ENCODE measurements around the gene INPP5J. TPM values are rescaled to one million over a fixed set of nuclear protein-coding genes. Genes with fewer than 3 reads are reported as not detected.
"Not testable (repeated sequence)": the region's sequence is repeated elsewhere in the genome, so short reads cannot be mapped to it uniquely, and the experiment has no call there.

The INPP5J gene
- total and polyA plus RNA-seq, 2 experiments from 2014 or later = 3.4 to 5.6 TPM

- 61% methylated on average over 14 of the region's 14 CpGs for WGBS (ENCODE audit: low lambda C conversion rate, missing lambda C conversion rate)
Observed at GRCh38 chr22:31106731-31107177, 16.0 kb upstream of the INPP5J start.

GRCh38 chr22:31107178-31107893 lies 15.4 kb upstream of the INPP5J start, which contains the start of gene SELENOM:
SELENOM (minus strand) TSS chr22:31107568; CDS start chr22:31107505, 63 bp downstream.
- peak within 1 kb of the TSS; percentile 59 for H3K4me3 ChIP-seq
- H3K9me2 ChIP-seq (replicated peaks; ENCODE audit: insufficient read depth) = no peaks in the 10 kb centered on the region
- peak within 1 kb of the TSS; percentile 91 for H3K27ac ChIP-seq
- TF ChIP-seq EZH2 (IDR thresholded peaks at IDR 0.05; ENCODE audit: borderline replicate concordance) = no peak
- no peak for TF ChIP-seq EZH2phosphoT487 (IDR thresholded peaks at IDR 0.05; ENCODE audit: low read depth, severe bottlenecking, unreplicated experiment)
- peak; percentile 99 for TF ChIP-seq CTCF (IDR thresholded peaks at IDR 0.05; ENCODE audit: poor library complexity)
- H2AFZ ChIP-seq = peak within 1 kb of the TSS; percentile 74
- H4K20me1 ChIP-seq (ENCODE audit: insufficient read depth, poor library complexity, severe bottlenecking) = no peaks in the 10 kb centered on the region
- peak within 1 kb of the TSS; percentile 79 for H3K4me2 ChIP-seq
- DNase-seq (ENCODE audit: low spot score) = peak; percentile 98
- no peaks in the 10 kb centered on the region for H3K9me3 ChIP-seq (ENCODE audit: low read depth)
- no peaks in the 10 kb centered on the region for H3K27me3 ChIP-seq
- 8% methylated on average over 35 of the region's 67 CpGs for WGBS (ENCODE audit: low lambda C conversion rate, missing lambda C conversion rate)
- H3K79me2 ChIP-seq = no peaks in the 10 kb centered on the region
- no peaks in the 10 kb centered on the region for H3K36me3 ChIP-seq (replicated peaks; ENCODE audit: insufficient read depth, low read depth)
- peaks cover 7% of the 10 kb centered on the region for H3K4me1 ChIP-seq (ENCODE audit: insufficient read depth)

More at GRCh38 chr22:31106731-31107177, 16.0 kb upstream of the INPP5J start:
- TF ChIP-seq CTCF (IDR thresholded peaks at IDR 0.05; ENCODE audit: poor library complexity) (no peak), EZH2phosphoT487 (IDR thresholded peaks at IDR 0.05; ENCODE audit: low read depth, severe bottlenecking, unreplicated experiment) (no peak), EZH2 (IDR thresholded peaks at IDR 0.05; ENCODE audit: borderline replicate concordance) (no peak)
- Histone ChIP-seq H3K27me3 (no peaks in the 10 kb centered on the region), H3K4me3 (peak overlapping the region; percentile 59), H3K9me2 (replicated peaks; ENCODE audit: insufficient read depth) (no peaks in the 10 kb centered on the region), H2AFZ (peak overlapping the region; percentile 74), H3K4me2 (peak overlapping the region; percentile 79), H3K36me3 (replicated peaks; ENCODE audit: insufficient read depth, low read depth) (no peaks in the 10 kb centered on the region), H4K20me1 (ENCODE audit: insufficient read depth, poor library complexity, severe bottlenecking) (no peaks in the 10 kb centered on the region), H3K9me3 (ENCODE audit: low read depth) (no peaks in the 10 kb centered on the region), H3K4me1 (ENCODE audit: insufficient read depth) (peaks cover 11% of the 10 kb centered on the region), H3K27ac (peak overlapping the region; percentile 91), H3K79me2 (no peaks in the 10 kb centered on the region)
- DNase-seq (ENCODE audit: low spot score) = no peak

- H3K4me2 ChIP-seq = peak overlapping the region; percentile 79
- no peaks in the 10 kb centered on the region for H3K9me3 ChIP-seq (ENCODE audit: low read depth)
- no peak overlapping the region for H3K27ac ChIP-seq
- DNase-seq (ENCODE audit: low spot score) = no peak
- H3K79me2 ChIP-seq = no peaks in the 10 kb centered on the region
- peak overlapping the region; percentile 58 for H2AFZ ChIP-seq
- TF ChIP-seq EZH2phosphoT487 (IDR thresholded peaks at IDR 0.05; ENCODE audit: low read depth, severe bottlenecking, unreplicated experiment) = no peak
- TF ChIP-seq CTCF (IDR thresholded peaks at IDR 0.05; ENCODE audit: poor library complexity) = no peak
- no peak for TF ChIP-seq EZH2 (IDR thresholded peaks at IDR 0.05; ENCODE audit: borderline replicate concordance)
- no peaks in the 10 kb centered on the region for H3K36me3 ChIP-seq (replicated peaks; ENCODE audit: insufficient read depth, low read depth)
- H3K9me2 ChIP-seq (replicated peaks; ENCODE audit: insufficient read depth) = no peaks in the 10 kb centered on the region
- 8% methylated on average over 5 of the region's 5 CpGs for WGBS (ENCODE audit: low lambda C conversion rate, missing lambda C conversion rate)
- no peaks in the 10 kb centered on the region for H4K20me1 ChIP-seq (ENCODE audit: insufficient read depth, poor library complexity, severe bottlenecking)
- no peaks in the 10 kb centered on the region for H3K27me3 ChIP-seq
- H3K4me3 ChIP-seq = no peak overlapping the region
- peaks cover 4% of the 10 kb centered on the region for H3K4me1 ChIP-seq (ENCODE audit: insufficient read depth)
Observed at GRCh38 chr22:31107894-31108218, 14.9 kb upstream of the INPP5J start.

GRCh38 chr22:31112547-31113091 lies 10.1 kb upstream of the INPP5J start:
- not testable (repeated sequence) for H3K4me1 ChIP-seq (ENCODE audit: insufficient read depth); H3K4me2 ChIP-seq; H3K9me2 ChIP-seq (replicated peaks; ENCODE audit: insufficient read depth); H4K20me1 ChIP-seq (ENCODE audit: insufficient read depth, poor library complexity, severe bottlenecking); H3K27ac ChIP-seq; H2AFZ ChIP-seq; H3K27me3 ChIP-seq; H3K4me3 ChIP-seq; H3K9me3 ChIP-seq (ENCODE audit: low read depth); H3K79me2 ChIP-seq; DNase-seq (ENCODE audit: low spot score); H3K36me3 ChIP-seq (replicated peaks; ENCODE audit: insufficient read depth, low read depth)
- WGBS (ENCODE audit: low lambda C conversion rate, missing lambda C conversion rate) = 95% methylated on average over 7 of the region's 7 CpGs

All from hepatocyte (in vitro differentiated cells).